Measurements from ENCODE around the gene PICALM. TPM values are rescaled to one million over a fixed set of nuclear protein-coding genes. Genes with fewer than 3 reads are reported as not detected.

PICALM gene
- total and polyA plus RNA-seq, 10 of the 15 experiments (the other 5 are each of a cell fraction or from before 2014, with no cell fraction given): 4.3 to 150 (median 41.8) TPM

DNA sequence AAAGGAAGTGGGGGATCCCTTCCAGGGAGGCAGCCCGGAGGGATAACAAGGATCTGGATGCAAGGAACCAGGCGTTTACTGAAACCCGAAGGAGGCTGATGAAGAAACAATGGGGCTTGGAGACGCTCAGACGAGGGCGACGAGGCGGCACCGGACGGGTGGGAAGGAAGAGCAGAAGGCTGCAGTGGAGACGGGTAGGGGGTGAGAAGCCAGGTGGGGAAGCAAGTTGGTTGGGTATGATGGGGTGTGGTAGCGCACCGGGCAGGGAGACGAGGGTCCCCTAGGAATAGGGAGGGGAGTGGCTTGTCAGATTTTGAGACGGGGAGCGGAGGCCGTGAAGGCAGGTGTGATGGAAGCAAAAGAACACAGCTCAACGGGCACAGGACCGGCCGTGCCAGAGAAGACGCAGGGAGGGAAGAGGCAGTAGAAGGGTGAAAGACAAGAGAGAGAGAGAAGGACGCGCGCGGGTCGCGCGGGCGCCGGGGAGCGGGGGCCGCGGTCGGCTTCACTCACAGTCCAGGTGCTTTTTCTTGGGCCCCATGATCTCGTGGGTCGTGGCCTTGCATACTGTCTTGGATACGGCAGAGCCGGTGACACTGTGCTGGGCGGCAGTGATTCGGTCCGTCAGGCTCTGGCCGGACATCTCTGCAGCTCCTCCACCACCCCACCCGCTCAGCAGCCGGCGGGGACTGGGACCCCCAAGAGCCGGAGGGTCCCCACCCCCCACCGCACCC, 579 bp downstream of the PICALM start (continued):
- TF ChIP-seq, protein P1, sequence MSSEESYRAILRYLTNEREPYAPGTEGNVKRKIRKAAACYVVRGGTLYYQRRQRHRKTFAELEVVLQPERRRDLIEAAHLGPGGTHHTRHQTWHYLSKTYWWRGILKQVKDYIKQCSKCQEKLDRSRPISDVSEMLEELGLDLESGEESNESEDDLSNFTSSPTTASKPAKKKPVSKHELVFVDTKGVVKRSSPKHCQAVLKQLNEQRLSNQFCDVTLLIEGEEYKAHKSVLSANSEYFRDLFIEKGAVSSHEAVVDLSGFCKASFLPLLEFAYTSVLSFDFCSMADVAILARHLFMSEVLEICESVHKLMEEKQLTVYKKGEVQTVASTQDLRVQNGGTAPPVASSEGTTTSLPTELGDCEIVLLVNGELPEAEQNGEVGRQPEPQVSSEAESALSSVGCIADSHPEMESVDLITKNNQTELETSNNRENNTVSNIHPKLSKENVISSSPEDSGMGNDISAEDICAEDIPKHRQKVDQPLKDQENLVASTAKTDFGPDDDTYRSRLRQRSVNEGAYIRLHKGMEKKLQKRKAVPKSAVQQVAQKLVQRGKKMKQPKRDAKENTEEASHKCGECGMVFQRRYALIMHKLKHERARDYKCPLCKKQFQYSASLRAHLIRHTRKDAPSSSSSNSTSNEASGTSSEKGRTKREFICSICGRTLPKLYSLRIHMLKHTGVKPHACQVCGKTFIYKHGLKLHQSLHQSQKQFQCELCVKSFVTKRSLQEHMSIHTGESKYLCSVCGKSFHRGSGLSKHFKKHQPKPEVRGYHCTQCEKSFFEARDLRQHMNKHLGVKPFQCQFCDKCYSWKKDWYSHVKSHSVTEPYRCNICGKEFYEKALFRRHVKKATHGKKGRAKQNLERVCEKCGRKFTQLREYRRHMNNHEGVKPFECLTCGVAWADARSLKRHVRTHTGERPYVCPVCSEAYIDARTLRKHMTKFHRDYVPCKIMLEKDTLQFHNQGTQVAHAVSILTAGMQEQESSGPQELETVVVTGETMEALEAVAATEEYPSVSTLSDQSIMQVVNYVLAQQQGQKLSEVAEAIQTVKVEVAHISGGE (CRISPR knock-in tag; IDR thresholded peaks at IDR 0.05): no peak
- TF ChIP-seq IRF4 (IDR thresholded peaks at IDR 0.05; ENCODE audit: low read depth, low read length): no peak
- TF ChIP-seq, protein P2, sequence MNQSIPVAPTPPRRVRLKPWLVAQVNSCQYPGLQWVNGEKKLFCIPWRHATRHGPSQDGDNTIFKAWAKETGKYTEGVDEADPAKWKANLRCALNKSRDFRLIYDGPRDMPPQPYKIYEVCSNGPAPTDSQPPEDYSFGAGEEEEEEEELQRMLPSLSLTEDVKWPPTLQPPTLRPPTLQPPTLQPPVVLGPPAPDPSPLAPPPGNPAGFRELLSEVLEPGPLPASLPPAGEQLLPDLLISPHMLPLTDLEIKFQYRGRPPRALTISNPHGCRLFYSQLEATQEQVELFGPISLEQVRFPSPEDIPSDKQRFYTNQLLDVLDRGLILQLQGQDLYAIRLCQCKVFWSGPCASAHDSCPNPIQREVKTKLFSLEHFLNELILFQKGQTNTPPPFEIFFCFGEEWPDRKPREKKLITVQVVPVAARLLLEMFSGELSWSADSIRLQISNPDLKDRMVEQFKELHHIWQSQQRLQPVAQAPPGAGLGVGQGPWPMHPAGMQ (IDR thresholded peaks at IDR 0.05; ENCODE audit: borderline replicate concordance): no peak
- TF ChIP-seq, protein P3, sequence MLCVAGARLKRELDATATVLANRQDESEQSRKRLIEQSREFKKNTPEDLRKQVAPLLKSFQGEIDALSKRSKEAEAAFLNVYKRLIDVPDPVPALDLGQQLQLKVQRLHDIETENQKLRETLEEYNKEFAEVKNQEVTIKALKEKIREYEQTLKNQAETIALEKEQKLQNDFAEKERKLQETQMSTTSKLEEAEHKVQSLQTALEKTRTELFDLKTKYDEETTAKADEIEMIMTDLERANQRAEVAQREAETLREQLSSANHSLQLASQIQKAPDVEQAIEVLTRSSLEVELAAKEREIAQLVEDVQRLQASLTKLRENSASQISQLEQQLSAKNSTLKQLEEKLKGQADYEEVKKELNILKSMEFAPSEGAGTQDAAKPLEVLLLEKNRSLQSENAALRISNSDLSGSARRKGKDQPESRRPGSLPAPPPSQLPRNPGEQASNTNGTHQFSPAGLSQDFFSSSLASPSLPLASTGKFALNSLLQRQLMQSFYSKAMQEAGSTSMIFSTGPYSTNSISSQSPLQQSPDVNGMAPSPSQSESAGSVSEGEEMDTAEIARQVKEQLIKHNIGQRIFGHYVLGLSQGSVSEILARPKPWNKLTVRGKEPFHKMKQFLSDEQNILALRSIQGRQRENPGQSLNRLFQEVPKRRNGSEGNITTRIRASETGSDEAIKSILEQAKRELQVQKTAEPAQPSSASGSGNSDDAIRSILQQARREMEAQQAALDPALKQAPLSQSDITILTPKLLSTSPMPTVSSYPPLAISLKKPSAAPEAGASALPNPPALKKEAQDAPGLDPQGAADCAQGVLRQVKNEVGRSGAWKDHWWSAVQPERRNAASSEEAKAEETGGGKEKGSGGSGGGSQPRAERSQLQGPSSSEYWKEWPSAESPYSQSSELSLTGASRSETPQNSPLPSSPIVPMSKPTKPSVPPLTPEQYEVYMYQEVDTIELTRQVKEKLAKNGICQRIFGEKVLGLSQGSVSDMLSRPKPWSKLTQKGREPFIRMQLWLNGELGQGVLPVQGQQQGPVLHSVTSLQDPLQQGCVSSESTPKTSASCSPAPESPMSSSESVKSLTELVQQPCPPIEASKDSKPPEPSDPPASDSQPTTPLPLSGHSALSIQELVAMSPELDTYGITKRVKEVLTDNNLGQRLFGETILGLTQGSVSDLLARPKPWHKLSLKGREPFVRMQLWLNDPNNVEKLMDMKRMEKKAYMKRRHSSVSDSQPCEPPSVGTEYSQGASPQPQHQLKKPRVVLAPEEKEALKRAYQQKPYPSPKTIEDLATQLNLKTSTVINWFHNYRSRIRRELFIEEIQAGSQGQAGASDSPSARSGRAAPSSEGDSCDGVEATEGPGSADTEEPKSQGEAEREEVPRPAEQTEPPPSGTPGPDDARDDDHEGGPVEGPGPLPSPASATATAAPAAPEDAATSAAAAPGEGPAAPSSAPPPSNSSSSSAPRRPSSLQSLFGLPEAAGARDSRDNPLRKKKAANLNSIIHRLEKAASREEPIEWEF (IDR thresholded peaks at IDR 0.05; ENCODE audit: insufficient replicate concordance, low read depth, low read length): no peak
- TF ChIP-seq, protein P4, sequence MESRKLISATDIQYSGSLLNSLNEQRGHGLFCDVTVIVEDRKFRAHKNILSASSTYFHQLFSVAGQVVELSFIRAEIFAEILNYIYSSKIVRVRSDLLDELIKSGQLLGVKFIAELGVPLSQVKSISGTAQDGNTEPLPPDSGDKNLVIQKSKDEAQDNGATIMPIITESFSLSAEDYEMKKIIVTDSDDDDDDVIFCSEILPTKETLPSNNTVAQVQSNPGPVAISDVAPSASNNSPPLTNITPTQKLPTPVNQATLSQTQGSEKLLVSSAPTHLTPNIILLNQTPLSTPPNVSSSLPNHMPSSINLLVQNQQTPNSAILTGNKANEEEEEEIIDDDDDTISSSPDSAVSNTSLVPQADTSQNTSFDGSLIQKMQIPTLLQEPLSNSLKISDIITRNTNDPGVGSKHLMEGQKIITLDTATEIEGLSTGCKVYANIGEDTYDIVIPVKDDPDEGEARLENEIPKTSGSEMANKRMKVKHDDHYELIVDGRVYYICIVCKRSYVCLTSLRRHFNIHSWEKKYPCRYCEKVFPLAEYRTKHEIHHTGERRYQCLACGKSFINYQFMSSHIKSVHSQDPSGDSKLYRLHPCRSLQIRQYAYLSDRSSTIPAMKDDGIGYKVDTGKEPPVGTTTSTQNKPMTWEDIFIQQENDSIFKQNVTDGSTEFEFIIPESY (IDR thresholded peaks at IDR 0.05): no peak
- TF ChIP-seq MYC (IDR thresholded peaks at IDR 0.05; ENCODE audit: insufficient read depth, insufficient read length, insufficient replicate concordance, low read length, severe bottlenecking): no peak
- TF ChIP-seq TARDBP (IDR thresholded peaks at IDR 0.05; ENCODE audit: borderline replicate concordance): no peak
- TF ChIP-seq WRNIP1 (IDR thresholded peaks at IDR 0.05; ENCODE audit: borderline replicate concordance, low read depth, low read length): no peak
- TF ChIP-seq, protein P5, sequence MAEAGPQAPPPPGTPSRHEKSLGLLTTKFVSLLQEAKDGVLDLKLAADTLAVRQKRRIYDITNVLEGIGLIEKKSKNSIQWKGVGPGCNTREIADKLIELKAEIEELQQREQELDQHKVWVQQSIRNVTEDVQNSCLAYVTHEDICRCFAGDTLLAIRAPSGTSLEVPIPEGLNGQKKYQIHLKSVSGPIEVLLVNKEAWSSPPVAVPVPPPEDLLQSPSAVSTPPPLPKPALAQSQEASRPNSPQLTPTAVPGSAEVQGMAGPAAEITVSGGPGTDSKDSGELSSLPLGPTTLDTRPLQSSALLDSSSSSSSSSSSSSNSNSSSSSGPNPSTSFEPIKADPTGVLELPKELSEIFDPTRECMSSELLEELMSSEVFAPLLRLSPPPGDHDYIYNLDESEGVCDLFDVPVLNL (IDR thresholded peaks at IDR 0.05; ENCODE audit: low read depth, low read length): no peak
- peak; percentile 23; the same call in 1 of the 2 replicates for TF ChIP-seq GATAD2B (conservative IDR thresholded peaks at IDR 0.05; ENCODE audit: low read depth)
- TF ChIP-seq, protein P6, sequence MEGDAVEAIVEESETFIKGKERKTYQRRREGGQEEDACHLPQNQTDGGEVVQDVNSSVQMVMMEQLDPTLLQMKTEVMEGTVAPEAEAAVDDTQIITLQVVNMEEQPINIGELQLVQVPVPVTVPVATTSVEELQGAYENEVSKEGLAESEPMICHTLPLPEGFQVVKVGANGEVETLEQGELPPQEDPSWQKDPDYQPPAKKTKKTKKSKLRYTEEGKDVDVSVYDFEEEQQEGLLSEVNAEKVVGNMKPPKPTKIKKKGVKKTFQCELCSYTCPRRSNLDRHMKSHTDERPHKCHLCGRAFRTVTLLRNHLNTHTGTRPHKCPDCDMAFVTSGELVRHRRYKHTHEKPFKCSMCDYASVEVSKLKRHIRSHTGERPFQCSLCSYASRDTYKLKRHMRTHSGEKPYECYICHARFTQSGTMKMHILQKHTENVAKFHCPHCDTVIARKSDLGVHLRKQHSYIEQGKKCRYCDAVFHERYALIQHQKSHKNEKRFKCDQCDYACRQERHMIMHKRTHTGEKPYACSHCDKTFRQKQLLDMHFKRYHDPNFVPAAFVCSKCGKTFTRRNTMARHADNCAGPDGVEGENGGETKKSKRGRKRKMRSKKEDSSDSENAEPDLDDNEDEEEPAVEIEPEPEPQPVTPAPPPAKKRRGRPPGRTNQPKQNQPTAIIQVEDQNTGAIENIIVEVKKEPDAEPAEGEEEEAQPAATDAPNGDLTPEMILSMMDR (IDR thresholded peaks at IDR 0.05 in 2 of 3, conservative IDR thresholded peaks at IDR 0.05 in 1 of 3; ENCODE audit: control insufficient read depth in 2 of 3, extremely low read depth in 1 of 3, insufficient read depth in 1 of 3, low read depth in 3 of 3, low read length in 3 of 3): no peak

Measured in GM12878 (cell line).